SK-N-SH (cell line): Measurements from ENCODE around the gene FLG. TPM values are rescaled to one million over a fixed set of nuclear protein-coding genes. Genes with fewer than 3 reads are reported as not detected.

Source experiments
- CTCF ChIA-PET: fragments of 300-600, 350-600 bp; formaldehyde crosslinking; extraction: SDS; loops from one replicate; lab custom pipeline; 2021; lab: Yijun Ruan, JAX
- POLR2A ChIA-PET: fragments of 350-600 bp; sonication (Branson Sonifier 250); formaldehyde crosslinking; extraction: SDS; loops from one replicate; lab custom pipeline; 2020; ENCODE audit warnings: antibody characterized with exemption, inconsistent platforms; lab: Yijun Ruan, JAX
- DNase-seq: peaks from one replicate; pipeline ENCODE4 v3.0.0; 2012
- H2AFZ ChIP-seq: fragments of 200-600 bp; sonication (generic); 2 replicates; pipeline ENCODE4 v1.8.1; 2016; ENCODE audit warnings: antibody characterized with exemption, mild to moderate bottlenecking, low read depth
- H3F3A ChIP-seq: fragments of 200-600 bp; sonication (generic); replicated peaks from 2 replicates; pipeline ENCODE3; 2016; ENCODE audit warnings: antibody characterized with exemption, mild to moderate bottlenecking; ENCODE audit not compliant: insufficient read depth
- H3K27ac ChIP-seq, 2 experiments: fragments of 200-500 bp in 1 of 2; fragments of 200-600 bp in 1 of 2; sonication (Bioruptor generic) in 1 of 2; sonication (generic), shearing (Covaris generic) in 1 of 2; 2 replicates each; pipeline versions ENCODE4 v1.5.1 to v1.6.1; 2014 to 2016; ENCODE audit warnings: low read depth in 2 of 2, inconsistent platforms in 1 of 2, low read length in 1 of 2, mild to moderate bottlenecking in 1 of 2, mixed read lengths in 1 of 2
- H3K27me3 ChIP-seq: fragments of 200-600 bp; sonication (generic), shearing (Covaris generic); 2 replicates; pipeline ENCODE4 v1.6.1; 2016; ENCODE audit warnings: mixed run types; ENCODE audit not compliant: insufficient read depth
- H3K36me3 ChIP-seq, 2 experiments: fragments of 200-500 bp in 1 of 2; fragments of 200-600 bp in 1 of 2; sonication (Bioruptor generic) in 1 of 2; sonication (generic) in 1 of 2; replicated peaks in 1 of 2; 2 replicates each; pipeline versions ENCODE3 to v1.5.1; 2014 to 2016; ENCODE audit warnings: low read length in 1 of 2, mild to moderate bottlenecking in 1 of 2; ENCODE audit not compliant: insufficient read depth in 2 of 2, control insufficient read depth in 1 of 2
- H3K4me1 ChIP-seq, 2 experiments: fragments of 200-500 bp in 1 of 2; fragments of 200-600 bp in 1 of 2; sonication (Bioruptor generic) in 1 of 2; sonication (generic), shearing (Covaris generic) in 1 of 2; 2 replicates each; pipeline versions ENCODE4 v1.5.1 to v1.6.1; 2014 to 2016; ENCODE audit warnings: low read depth in 1 of 2, low read length in 1 of 2, mixed run types in 1 of 2; ENCODE audit not compliant: insufficient read depth in 2 of 2, control insufficient read depth in 1 of 2
- H3K4me2 ChIP-seq: fragments of 200-600 bp; sonication (generic), shearing (Covaris generic); 2 replicates; pipeline ENCODE4 v1.6.1; 2017; ENCODE audit warnings: mixed run types
- H3K4me3 ChIP-seq, 2 experiments: fragments of 200-500 bp in 1 of 2; fragments of 200-600 bp in 1 of 2; sonication (Bioruptor generic) in 1 of 2; sonication (generic), shearing (Covaris generic) in 1 of 2; 2 replicates each; pipeline versions ENCODE4 v1.5.1 to v1.8.1; 2014 to 2016; ENCODE audit warnings: low read depth in 2 of 2, inconsistent platforms in 1 of 2, low read length in 1 of 2, mild to moderate bottlenecking in 1 of 2, mixed read lengths in 1 of 2, moderate library complexity in 1 of 2
- H3K79me2 ChIP-seq: fragments of 200-600 bp; sonication (generic); 2 replicates; pipeline ENCODE4 v1.8.1; 2017; ENCODE audit warnings: mild to moderate bottlenecking; ENCODE audit not compliant: insufficient read depth
- H3K9ac ChIP-seq: fragments of 200-600 bp; sonication (generic); 2 replicates; pipeline ENCODE4 v1.6.1; 2017; ENCODE audit warnings: mixed run types
- H3K9me2 ChIP-seq: fragments of 200-600 bp; sonication (generic); 2 replicates; pipeline ENCODE4 v1.6.1; 2017; ENCODE audit warnings: mixed run types
- H3K9me3 ChIP-seq: fragments of 200-600 bp; sonication (generic); 2 replicates; pipeline ENCODE4 v1.6.1; 2017; ENCODE audit warnings: mixed run types, mild to moderate bottlenecking, moderate library complexity
- H4K20me1 ChIP-seq: fragments of 200-600 bp; sonication (generic); 2 replicates; pipeline ENCODE4 v1.6.1; 2017; ENCODE audit warnings: mild to moderate bottlenecking, mixed run types; ENCODE audit not compliant: insufficient read depth
- FOSL2 ChIP-seq: IDR thresholded peaks from 2 replicates; pipeline ENCODE4 v1.4.0; 2012; ENCODE audit warnings: low read depth, mild to moderate bottlenecking, moderate library complexity, borderline replicate concordance
- FOXM1 ChIP-seq: IDR thresholded peaks from 2 replicates; pipeline ENCODE4 v1.4.0; 2012; ENCODE audit warnings: low read depth, mild to moderate bottlenecking
- JUND ChIP-seq: IDR thresholded peaks from 2 replicates; pipeline ENCODE4 v1.4.0; 2012
- MXI1 ChIP-seq: IDR thresholded peaks from 2 replicates; pipeline ENCODE4 v1.6.1; 2012; ENCODE audit warnings: mild to moderate bottlenecking, low read depth, low read length, improper control_type of control experiment
- NFIC ChIP-seq: IDR thresholded peaks from 2 replicates; pipeline ENCODE4 v1.4.0; 2012; ENCODE audit warnings: borderline replicate concordance
- NRF1 ChIP-seq: IDR thresholded peaks from 2 replicates; pipeline ENCODE4 v1.6.1; 2012; ENCODE audit warnings: low read depth, mild to moderate bottlenecking, low read length
- PBX3 ChIP-seq: IDR thresholded peaks from 2 replicates; pipeline ENCODE4; 2012
- POLR2AphosphoS5 ChIP-seq: IDR thresholded peaks from 2 replicates; pipeline ENCODE4 v1.6.1; 2012; ENCODE audit warnings: low read depth, low read length
- REST ChIP-seq: IDR thresholded peaks from 2 replicates; pipeline ENCODE4 v1.6.1; 2012; ENCODE audit warnings: mild to moderate bottlenecking, low read depth, low read length, moderate library complexity
- SIN3A ChIP-seq: IDR thresholded peaks from 2 replicates; pipeline ENCODE4 v1.6.1; 2012; ENCODE audit warnings: low read depth, mild to moderate bottlenecking, low read length, moderate library complexity, borderline replicate concordance
- TCF12 ChIP-seq: IDR thresholded peaks from 2 replicates; pipeline ENCODE4 v1.4.0; 2012
- TEAD4 ChIP-seq: IDR thresholded peaks from 2 replicates; pipeline ENCODE4 v1.4.0; 2012; ENCODE audit warnings: mild to moderate bottlenecking, borderline replicate concordance; ENCODE audit not compliant: insufficient read depth
- USF2 ChIP-seq: fragments of 150-350 bp; IDR thresholded peaks from 2 replicates; pipeline ENCODE4 v1.6.1; 2017; ENCODE audit warnings: antibody characterized with exemption, low read length, low read depth, borderline replicate concordance
- ZBTB33 ChIP-seq: IDR thresholded peaks from 2 replicates; pipeline ENCODE4 v1.4.0; 2012; ENCODE audit warnings: low read depth, borderline replicate concordance
- WGBS: methylation state at CpG from one replicate; pipeline ENCODE4 v1.1.6; 2017; ENCODE audit warnings: low lambda C conversion rate; 5-methylcytosine and 5-hydroxymethylcytosine counted together
- polyA plus RNA-seq, 3 experiments: library from polyadenylated mRNA; depleted of rRNA; stranded (reverse); fragments of >200 nt; gene quantifications; 2 replicates each; pipeline ENCODE4 v1.2.3, GENCODE V29; 2012

Gene FLG
- polyA plus RNA-seq, 1 of the 3 experiments (the other 2 are of a cell fraction): not detected

- CTCF ChIA-PET: no interaction called here
- Histone ChIP-seq H3K27me3 (no peaks in the 10 kb centered on the region), H3K4me1 (no peaks in the 10 kb centered on the region), H3K9ac (no peak overlapping the region), H3K36me3 (no peaks in the 10 kb centered on the region), H2AFZ (no peak overlapping the region), H3K9me2 (no peaks in the 10 kb centered on the region), H3K9me3 (peaks cover 7% of the 10 kb centered on the region; the same call in 1 of the 2 replicates), H3K79me2 (no peaks in the 10 kb centered on the region), H3K27ac (no peak overlapping the region), H3K4me3 (no peak overlapping the region), H3F3A (no peaks in the 10 kb centered on the region), H3K4me2 (no peak overlapping the region), H4K20me1 (no peaks in the 10 kb centered on the region)
- TF ChIP-seq FOXM1 (no peak), REST (no peak), ZBTB33 (no peak), TEAD4 (no peak), TCF12 (no peak), USF2 (no peak), FOSL2 (no peak), JUND (no peak), SIN3A (no peak)
- DNase-seq: no peak
- 0% methylated on average over 1 of the region's 1 CpG for WGBS
- POLR2A ChIA-PET: no interaction called here
Measured at GRCh38 chr1:152367436-152367835, 42.4 kb upstream of the FLG start.

GRCh38 chr1:152359906-152360305 lies 34.9 kb upstream of the FLG start, which contains the start of gene FLG2:
FLG2 (minus strand) TSS chr1:152360006; CDS start chr1:152358884, 1,122 bp downstream.
- H3K9me3 ChIP-seq: no peaks in the 10 kb centered on the region
- DNase-seq: no peak
- TF ChIP-seq NFIC: no peak
- no peak for TF ChIP-seq MXI1
- TF ChIP-seq POLR2AphosphoS5: no peak
- no peak for TF ChIP-seq PBX3
- no peak for TF ChIP-seq SIN3A
- TF ChIP-seq FOXM1: no peak
- TF ChIP-seq NRF1: no peak
- H3K4me2 ChIP-seq: no peak within 1 kb of the TSS
- H3K27me3 ChIP-seq: no peaks in the 10 kb centered on the region
- H3K4me3 ChIP-seq: no peak within 1 kb of the TSS
- H3F3A ChIP-seq: no peaks in the 10 kb centered on the region
- ChIA-PET POLR2A (no interaction called here), CTCF (interaction anchor here (0.7 to 1.4 kb wide), 2 partner anchors 12 to 275 kb away, joined by 3 to 5 read pairs; no protein-coding TSS in a partner anchor)
- no peaks in the 10 kb centered on the region for H3K36me3 ChIP-seq
- no peak within 1 kb of the TSS for H2AFZ ChIP-seq
- no peak within 1 kb of the TSS for H3K9ac ChIP-seq
- H3K79me2 ChIP-seq: no peaks in the 10 kb centered on the region
- H4K20me1 ChIP-seq: no peaks in the 10 kb centered on the region
- no peaks in the 10 kb centered on the region for H3K9me2 ChIP-seq
- 7% methylated on average over 2 of the region's 2 CpGs for WGBS
- no peak within 1 kb of the TSS for H3K27ac ChIP-seq
- H3K4me1 ChIP-seq: no peaks in the 10 kb centered on the region
